ENCODE data around the gene DSCAML1. TPM values are rescaled to one million over a fixed set of nuclear protein-coding genes. Genes with fewer than 3 reads are reported as not detected.

The DSCAML1 gene
- total RNA-seq, 1 experiment from 2014 or later = not detected

DNA sequence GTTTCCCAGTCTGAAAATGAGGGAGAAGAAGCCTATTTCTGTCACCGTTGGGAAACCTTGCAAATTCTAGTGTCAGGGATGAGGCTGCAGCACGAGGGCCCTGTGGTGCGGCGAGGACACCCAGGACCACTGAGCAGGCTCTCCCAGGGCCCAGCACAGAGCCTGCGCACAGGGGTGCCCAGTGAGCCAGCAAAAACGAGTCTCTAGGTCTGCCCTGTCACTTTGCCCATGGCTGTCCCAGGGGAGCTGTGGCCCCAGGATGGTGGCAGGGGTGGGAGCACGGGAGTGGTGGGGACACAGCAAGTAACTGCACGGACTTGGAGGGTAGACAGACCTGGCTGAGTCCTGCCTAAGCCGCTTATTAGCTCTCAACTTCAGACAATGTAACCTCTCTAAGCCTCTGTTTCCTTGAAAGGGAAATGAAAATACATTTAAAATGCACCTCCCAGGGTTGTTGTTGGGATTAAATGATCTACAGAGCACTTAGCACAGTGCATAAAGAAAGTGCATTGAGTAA lies 44.2 kb downstream of the DSCAML1 start:
- DNase-seq (ENCODE audit: low read depth, low spot score) (no peak), ATAC-seq (no peak)
- Histone ChIP-seq H4K20me1 (ENCODE audit: insufficient read depth) (no peaks in the 10 kb centered on the region), H3K9me3 (ENCODE audit: control insufficient read depth in 1 of 2, insufficient read depth in 1 of 2, low read depth in 1 of 2, low read length in 2 of 2) (no peaks in the 10 kb centered on the region), H3K4me3 (replicated peaks in 1 of 2; ENCODE audit: low read depth in 1 of 2, low read length in 2 of 2) (no peak overlapping the region), H3K27ac (ENCODE audit: low read depth, low read length) (no peak overlapping the region), H3K79me2 (ENCODE audit: insufficient read depth, low read length) (no peaks in the 10 kb centered on the region), H3K4me2 (ENCODE audit: low read length) (no peak overlapping the region), H3K9ac (ENCODE audit: low read length) (no peak overlapping the region), H3K9me2 (ENCODE audit: insufficient read depth) (no peaks in the 10 kb centered on the region), H3K4me1 (ENCODE audit: control insufficient read depth in 1 of 2, insufficient read depth in 2 of 2, low read length in 2 of 2) (no peaks in the 10 kb centered on the region), H3K27me3 (ENCODE audit: insufficient read depth, low read length) (peaks cover 38% of the 10 kb centered on the region; the same call in 1 of the 2 replicates), H2AFZ (ENCODE audit: low read depth, low read length, poor library complexity, severe bottlenecking) (no peak overlapping the region), H3K36me3 (ENCODE audit: control insufficient read depth in 1 of 2, insufficient read depth in 2 of 2, low read length in 2 of 2) (no peaks in the 10 kb centered on the region)
- RAD21 ChIA-PET (ENCODE audit: low non-redundant PET in 1 of 2, low total read pairs in 2 of 2, uncharacterized antibody in 2 of 2, unreplicated experiment in 2 of 2) = no interaction called here
- POLR2A ChIA-PET = no interaction called here
- CTCF ChIA-PET = no interaction called here
- intact Hi-C loops (cut with micrococcal nuclease) = no loop called here
- TF ChIP-seq ZFX (IDR thresholded peaks at IDR 0.05) (no peak), CEBPB (IDR thresholded peaks at IDR 0.05; ENCODE audit: low read depth) (no peak), CBX3 (IDR thresholded peaks at IDR 0.05; ENCODE audit: low read depth) (no peak), SP1 (IDR thresholded peaks at IDR 0.05; ENCODE audit: low read depth) (no peak), TCF7L2 (IDR thresholded peaks at IDR 0.05; ENCODE audit: borderline replicate concordance, extremely low read depth, insufficient read depth, insufficient read length) (no peak), EGR1 (IDR thresholded peaks at IDR 0.05; ENCODE audit: low read depth) (no peak), RAD21 (IDR thresholded peaks at IDR 0.05; ENCODE audit: low read depth) (no peak), JUND (IDR thresholded peaks at IDR 0.05) (no peak), FOSL1 (IDR thresholded peaks at IDR 0.05; ENCODE audit: low read depth) (no peak), EZH2phosphoT487 (IDR thresholded peaks at IDR 0.05; ENCODE audit: borderline replicate concordance) (no peak), POLR2A (IDR thresholded peaks at IDR 0.05; ENCODE audit: borderline replicate concordance, extremely low read depth, insufficient read depth, insufficient read length) (no peak), SIN3A (IDR thresholded peaks at IDR 0.05; ENCODE audit: low read depth) (no peak), ELF1 (IDR thresholded peaks at IDR 0.05; ENCODE audit: borderline replicate concordance, low read depth) (no peak)
- TF ChIP-seq, protein P1, sequence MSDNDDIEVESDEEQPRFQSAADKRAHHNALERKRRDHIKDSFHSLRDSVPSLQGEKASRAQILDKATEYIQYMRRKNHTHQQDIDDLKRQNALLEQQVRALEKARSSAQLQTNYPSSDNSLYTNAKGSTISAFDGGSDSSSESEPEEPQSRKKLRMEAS (IDR thresholded peaks at IDR 0.05) = no peak
- TF ChIP-seq, protein P2, sequence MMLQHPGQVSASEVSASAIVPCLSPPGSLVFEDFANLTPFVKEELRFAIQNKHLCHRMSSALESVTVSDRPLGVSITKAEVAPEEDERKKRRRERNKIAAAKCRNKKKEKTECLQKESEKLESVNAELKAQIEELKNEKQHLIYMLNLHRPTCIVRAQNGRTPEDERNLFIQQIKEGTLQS (IDR thresholded peaks at IDR 0.05) = no peak
- TF ChIP-seq, protein P3, sequence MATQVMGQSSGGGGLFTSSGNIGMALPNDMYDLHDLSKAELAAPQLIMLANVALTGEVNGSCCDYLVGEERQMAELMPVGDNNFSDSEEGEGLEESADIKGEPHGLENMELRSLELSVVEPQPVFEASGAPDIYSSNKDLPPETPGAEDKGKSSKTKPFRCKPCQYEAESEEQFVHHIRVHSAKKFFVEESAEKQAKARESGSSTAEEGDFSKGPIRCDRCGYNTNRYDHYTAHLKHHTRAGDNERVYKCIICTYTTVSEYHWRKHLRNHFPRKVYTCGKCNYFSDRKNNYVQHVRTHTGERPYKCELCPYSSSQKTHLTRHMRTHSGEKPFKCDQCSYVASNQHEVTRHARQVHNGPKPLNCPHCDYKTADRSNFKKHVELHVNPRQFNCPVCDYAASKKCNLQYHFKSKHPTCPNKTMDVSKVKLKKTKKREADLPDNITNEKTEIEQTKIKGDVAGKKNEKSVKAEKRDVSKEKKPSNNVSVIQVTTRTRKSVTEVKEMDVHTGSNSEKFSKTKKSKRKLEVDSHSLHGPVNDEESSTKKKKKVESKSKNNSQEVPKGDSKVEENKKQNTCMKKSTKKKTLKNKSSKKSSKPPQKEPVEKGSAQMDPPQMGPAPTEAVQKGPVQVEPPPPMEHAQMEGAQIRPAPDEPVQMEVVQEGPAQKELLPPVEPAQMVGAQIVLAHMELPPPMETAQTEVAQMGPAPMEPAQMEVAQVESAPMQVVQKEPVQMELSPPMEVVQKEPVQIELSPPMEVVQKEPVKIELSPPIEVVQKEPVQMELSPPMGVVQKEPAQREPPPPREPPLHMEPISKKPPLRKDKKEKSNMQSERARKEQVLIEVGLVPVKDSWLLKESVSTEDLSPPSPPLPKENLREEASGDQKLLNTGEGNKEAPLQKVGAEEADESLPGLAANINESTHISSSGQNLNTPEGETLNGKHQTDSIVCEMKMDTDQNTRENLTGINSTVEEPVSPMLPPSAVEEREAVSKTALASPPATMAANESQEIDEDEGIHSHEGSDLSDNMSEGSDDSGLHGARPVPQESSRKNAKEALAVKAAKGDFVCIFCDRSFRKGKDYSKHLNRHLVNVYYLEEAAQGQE (IDR thresholded peaks at IDR 0.05; ENCODE audit: low read depth) = no peak
- BruUV-seq (replicated peaks) = no TSS peak

Data from HCT116 (cell line).